Epithelial cell of esophagus (primary cell): ENCODE results near the gene CRADD.

Source experiments
- DNase-seq: peaks from one replicate; pipeline ENCODE4 v3.0.0; 2010; ENCODE audit warnings: low read depth
- H3K4me3 ChIP-seq: 2 replicates; pipeline ENCODE4 v1.5.1; 2011; ENCODE audit warnings: mild to moderate bottlenecking, low read length, control low read depth
- CTCF ChIP-seq: IDR thresholded peaks from 2 replicates; pipeline ENCODE4 v1.5.1; 2011; ENCODE audit warnings: low read depth, mild to moderate bottlenecking, low read length, control low read depth, inconsistent platforms; ENCODE audit not compliant: insufficient read depth; ENCODE audit errors: missing control alignments

The CRADD gene

DNA sequence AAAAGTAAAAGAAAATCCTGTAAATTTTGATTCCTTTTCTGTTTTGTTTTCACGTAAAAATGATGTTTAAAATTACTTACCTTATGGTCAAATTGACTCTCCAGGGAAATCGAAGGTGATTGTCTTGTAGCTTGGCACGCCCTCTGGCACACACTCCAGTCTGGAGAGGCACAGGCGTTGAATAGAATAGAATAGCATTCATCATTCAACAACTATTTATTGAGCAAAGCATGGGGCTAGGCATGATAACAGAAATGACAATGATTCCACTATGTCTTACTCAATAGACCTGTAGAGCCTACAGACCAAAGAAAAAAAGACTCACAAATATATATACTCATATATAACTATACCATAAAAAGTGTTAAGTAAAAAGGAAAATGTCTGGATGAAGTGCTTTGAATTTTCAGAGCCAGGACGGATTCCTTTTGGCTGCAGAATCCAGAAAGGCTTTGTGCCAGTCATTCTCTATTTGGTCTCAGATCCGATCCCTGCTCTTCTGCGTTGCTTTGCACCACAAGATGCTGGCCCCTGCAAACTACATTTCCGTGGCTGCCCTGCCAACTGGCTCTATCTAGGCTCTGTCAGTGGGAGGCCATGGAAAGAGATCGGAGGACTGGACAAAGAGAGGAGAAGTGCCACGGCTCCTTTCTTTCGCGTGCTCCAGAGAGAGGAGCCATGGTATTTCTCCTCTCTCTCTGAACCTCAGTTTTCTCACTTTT lies 231.8 kb downstream of the CRADD start:
- TF ChIP-seq CTCF: no peak
- DNase-seq: peak; percentile 87
- no peak overlapping the region for H3K4me3 ChIP-seq

DNA sequence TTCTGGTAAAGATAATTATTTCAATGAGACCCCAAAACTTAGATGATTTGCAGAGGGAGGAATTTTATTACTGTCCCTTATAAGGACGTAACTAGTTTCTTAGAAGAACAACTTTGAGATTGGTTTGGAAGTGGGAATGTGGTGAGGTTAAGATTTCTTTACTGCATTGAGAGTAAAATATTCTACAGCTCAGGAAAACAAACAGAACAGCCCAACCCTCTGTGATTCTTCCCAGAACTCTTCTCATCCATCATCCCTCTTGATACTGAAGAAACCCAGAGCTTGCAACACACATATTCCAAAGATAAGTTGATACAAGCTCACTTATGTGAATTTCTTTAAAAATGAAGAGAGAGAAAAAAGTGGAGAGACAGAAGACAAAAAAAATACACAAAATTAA lies 234.2 kb downstream of the CRADD start:
- no peak for TF ChIP-seq CTCF
- H3K4me3 ChIP-seq: no peak overlapping the region
- DNase-seq: no peak

- H3K4me3 ChIP-seq: no peak overlapping the region
- TF ChIP-seq CTCF: no peak
- DNase-seq: peak; percentile 23
These were observed 235.0 kb downstream of the CRADD start for GRCh38 chr12:93912086-93912733.

DNA sequence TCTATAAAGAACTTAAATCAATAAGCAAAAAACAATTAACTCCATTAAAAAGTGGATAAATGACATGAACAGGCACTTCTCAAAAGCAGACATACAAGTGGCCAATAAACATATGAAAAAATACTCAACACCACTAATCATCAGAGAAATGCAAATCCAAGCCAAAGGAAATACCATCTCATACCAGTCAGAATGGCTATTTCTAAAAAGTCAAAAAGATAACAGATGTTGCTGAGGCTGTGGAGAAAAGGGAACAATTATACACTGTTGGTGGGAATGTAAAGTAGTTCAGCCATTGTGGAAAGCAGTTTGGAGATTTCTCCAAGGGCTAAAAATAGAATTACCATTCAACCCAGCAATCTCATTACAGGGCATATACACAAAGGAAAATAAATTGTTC lies 236.7 kb downstream of the CRADD start:
- DNase-seq: no peak
- H3K4me3 ChIP-seq: no peak overlapping the region
- no peak for TF ChIP-seq CTCF

DNA sequence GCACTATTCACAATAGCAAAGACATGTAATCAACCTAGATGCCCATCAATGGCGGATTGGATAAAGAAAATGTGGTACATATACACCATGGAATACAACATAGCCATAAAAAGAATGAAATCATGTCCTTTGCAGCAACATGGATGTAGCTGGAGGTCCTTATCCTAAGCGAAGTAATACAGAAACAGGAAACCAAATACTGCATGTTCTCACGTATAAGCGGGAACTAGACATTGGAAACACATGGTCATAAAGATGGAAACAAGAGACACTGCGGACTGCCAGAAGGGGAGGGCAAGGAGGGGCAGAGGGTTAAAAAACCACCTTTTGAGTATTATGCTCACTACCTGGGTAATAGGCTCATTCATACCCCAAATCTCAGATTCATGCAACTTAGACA lies 237.1 kb downstream of the CRADD start:
- DNase-seq: no peak
- TF ChIP-seq CTCF: no peak
- no peak overlapping the region for H3K4me3 ChIP-seq

DNA sequence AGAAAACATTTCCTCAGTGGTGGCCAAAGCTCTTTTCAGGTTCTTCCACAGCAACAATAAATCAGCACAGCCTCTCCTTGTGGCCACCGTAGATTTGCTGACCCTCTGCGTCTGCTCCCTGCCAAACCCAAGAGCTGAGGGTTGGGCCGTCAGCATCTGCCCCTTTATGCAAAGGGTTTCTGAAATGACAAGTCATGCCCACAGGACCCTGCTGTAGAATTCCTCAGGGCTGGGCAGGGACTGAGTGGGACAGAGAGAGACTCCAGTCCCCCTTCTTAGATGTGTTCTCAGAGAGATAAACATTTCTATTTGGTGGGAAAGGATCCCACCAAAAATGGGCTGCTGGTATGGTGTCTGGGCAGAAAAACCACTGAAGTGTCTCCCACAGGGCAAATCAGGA lies 238.2 kb downstream of the CRADD start:
- no peak for DNase-seq
- no peak for TF ChIP-seq CTCF
- H3K4me3 ChIP-seq: no peak overlapping the region

GRCh38 chr12:93916402-93916801 lies 239.2 kb downstream of the CRADD start:
- no peak for TF ChIP-seq CTCF
- H3K4me3 ChIP-seq: no peak overlapping the region
- no peak for DNase-seq
